GM21576 (cell line): ENCODE measurements around the gene THSD7A.

Experiments used
- ATAC-seq: cut with Tn5 transposase; IDR thresholded peaks from one replicate; pipeline ENCODE4 v1.9.1; 2021; ENCODE audit warnings: mild to moderate bottlenecking, moderate library complexity; ENCODE audit not compliant: unreplicated experiment

The THSD7A gene

GRCh38 chr7:11710377-11710776 lies 121.6 kb downstream of the THSD7A start:
- no peak for ATAC-seq

GRCh38 chr7:11709196-11709595 lies 122.8 kb downstream of the THSD7A start:
- no peak for ATAC-seq

GRCh38 chr7:11707606-11708193 lies 124.3 kb downstream of the THSD7A start:
- no peak for ATAC-seq

GRCh38 chr7:11706666-11707605 lies 125.1 kb downstream of the THSD7A start:
- no peak for ATAC-seq

- no peak for ATAC-seq
These were observed 128.2 kb downstream of the THSD7A start for GRCh38 chr7:11703829-11704228.

- no peak for ATAC-seq
These were observed 129.1 kb downstream of the THSD7A start for GRCh38 chr7:11702938-11703337.

GRCh38 chr7:11701829-11702560 lies 130.0 kb downstream of the THSD7A start:
- no peak for ATAC-seq

- ATAC-seq: no peak
These were observed 132.3 kb downstream of the THSD7A start for GRCh38 chr7:11699666-11700065.

- ATAC-seq: no peak
These were observed 133.6 kb downstream of the THSD7A start for GRCh38 chr7:11698384-11698871.

- no peak for ATAC-seq
These were observed 141.6 kb downstream of the THSD7A start for GRCh38 chr7:11690395-11690794.

- ATAC-seq: no peak
These were observed 142.9 kb downstream of the THSD7A start for GRCh38 chr7:11689096-11689495.

GRCh38 chr7:11681461-11681860 lies 150.5 kb downstream of the THSD7A start:
- no peak for ATAC-seq

GRCh38 chr7:11675163-11675562 lies 156.8 kb downstream of the THSD7A start:
- ATAC-seq: no peak

GRCh38 chr7:11668727-11669126 lies 163.3 kb downstream of the THSD7A start:
- no peak for ATAC-seq

- ATAC-seq: no peak
These were observed 164.2 kb downstream of the THSD7A start for GRCh38 chr7:11667810-11668185.

- no peak for ATAC-seq
These were observed 164.8 kb downstream of the THSD7A start for GRCh38 chr7:11667071-11667809.

GRCh38 chr7:11665357-11665756 lies 166.6 kb downstream of the THSD7A start:
- no peak for ATAC-seq

- no peak for ATAC-seq
These were observed 176.4 kb downstream of the THSD7A start for GRCh38 chr7:11655642-11656041.

- no peak for ATAC-seq
These were observed 176.8 kb downstream of the THSD7A start for GRCh38 chr7:11655163-11655562.

- ATAC-seq: no peak
These were observed 181.5 kb downstream of the THSD7A start for GRCh38 chr7:11650500-11650899.

- ATAC-seq: no peak
These were observed 182.0 kb downstream of the THSD7A start for GRCh38 chr7:11650030-11650429.
